Islet of Langerhans (tissue), 1 donor: ENCODE results near the gene STARD10.

ENCODE experiments used
- FAIRE-seq: peaks from one replicate; lab custom pipeline; 2011; peaks lifted over from hg19 to GRCh38; lab: Jason Lieb, UNC

Gene STARD10, protein sequence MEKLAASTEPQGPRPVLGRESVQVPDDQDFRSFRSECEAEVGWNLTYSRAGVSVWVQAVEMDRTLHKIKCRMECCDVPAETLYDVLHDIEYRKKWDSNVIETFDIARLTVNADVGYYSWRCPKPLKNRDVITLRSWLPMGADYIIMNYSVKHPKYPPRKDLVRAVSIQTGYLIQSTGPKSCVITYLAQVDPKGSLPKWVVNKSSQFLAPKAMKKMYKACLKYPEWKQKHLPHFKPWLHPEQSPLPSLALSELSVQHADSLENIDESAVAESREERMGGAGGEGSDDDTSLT

DNA sequence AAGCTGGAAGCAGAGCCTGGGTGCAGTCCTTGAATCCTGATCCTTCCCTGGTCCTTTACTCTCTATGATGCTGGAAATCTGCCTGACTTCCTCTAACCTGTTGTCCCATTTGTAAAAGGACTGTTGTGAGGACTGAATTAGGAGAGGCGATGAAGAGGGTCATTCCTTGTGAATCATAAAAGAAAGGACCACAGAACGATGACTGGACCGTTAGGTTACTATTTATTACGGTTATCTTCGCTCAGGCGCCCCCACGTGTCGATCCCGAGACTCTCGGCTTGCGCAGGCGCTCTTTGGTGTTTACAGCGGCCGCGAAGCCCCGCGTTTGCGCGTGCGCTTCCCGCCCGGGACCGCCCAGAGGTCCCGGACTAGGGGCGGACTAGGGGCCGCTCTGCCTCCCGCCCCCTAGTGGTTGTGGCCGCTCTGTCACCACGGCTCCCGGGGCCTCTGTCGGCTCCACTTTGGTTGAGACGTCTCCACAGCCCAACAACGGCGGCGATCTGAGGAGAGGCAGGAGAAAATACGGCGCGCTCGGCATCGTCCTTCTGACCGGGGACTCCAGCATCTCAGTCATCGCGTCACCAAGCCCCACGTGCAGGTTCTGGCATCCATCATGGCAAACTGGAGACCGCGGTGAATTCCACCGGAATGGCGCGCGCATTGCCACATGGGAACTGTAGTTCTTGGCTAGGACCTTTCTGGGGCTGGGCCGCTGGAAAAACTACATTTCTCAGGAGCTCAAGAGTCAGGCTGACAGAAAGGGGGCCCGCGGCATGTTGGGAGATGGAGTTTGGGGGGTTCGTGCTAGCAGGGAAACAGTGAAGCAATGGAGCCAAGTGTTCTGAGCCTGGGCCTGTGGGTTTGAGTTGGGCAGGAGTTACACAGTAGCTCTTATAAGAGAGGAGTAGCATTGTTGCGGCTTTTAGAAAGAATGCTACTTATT lies at the start of gene STARD10:
STARD10 (minus strand) TSS at position 623 of the 943 bp plus-strand sequence. CDS start 12,866 bp downstream, outside the sequence.
- peak; percentile 89 for FAIRE-seq

DNA sequence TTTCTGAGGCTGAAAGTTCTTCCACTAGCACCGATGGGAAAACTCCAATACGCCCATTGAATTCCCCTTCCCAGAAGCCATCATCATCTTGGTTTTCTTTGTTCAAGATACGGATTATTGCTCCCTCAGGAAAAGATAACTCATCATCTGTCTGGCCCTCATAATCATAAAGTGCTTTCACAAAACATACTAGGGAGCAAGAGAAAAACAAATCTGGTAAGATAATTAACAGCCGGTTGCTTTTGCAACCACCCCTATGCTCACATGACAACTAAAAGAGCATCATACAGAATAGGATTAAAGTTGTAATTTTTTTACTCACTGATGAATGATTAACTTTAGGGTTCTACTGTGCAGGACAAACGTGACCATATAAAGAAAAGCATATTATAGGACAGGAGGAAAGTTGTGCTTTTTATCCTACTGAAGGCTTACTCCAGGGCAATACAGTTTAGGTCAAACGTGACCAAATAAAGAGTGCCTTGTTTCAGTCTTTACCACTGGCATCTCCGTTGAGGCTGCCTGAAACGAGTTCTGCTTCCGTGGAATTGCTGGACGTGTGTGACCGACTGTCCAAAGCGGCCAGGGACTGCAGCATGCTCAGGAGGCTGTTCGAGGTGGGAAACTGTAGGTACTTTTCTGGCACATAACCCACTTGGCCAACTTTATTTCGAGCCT lies 48.9 kb upstream of the STARD10 start:
- FAIRE-seq = no peak

DNA sequence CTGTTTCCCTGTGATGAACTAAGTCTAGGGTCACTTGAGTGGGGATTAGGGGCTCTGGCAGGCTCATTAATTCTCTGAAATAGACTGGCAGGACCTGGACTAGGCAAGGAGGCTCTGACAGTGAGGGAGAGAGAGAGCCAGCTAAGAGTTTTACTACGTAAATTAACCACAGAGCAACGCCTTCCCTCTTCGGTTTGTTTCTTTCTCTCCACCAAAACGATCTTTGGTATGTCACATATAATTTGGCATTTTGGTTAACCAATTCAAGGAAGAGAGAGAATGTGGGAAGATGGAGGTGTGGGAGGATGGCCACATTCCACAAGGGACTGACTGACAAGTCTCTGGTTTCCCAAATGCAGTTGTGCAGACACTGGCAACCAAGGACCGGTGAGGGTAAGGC lies 48.3 kb upstream of the STARD10 start:
- FAIRE-seq = no peak

DNA sequence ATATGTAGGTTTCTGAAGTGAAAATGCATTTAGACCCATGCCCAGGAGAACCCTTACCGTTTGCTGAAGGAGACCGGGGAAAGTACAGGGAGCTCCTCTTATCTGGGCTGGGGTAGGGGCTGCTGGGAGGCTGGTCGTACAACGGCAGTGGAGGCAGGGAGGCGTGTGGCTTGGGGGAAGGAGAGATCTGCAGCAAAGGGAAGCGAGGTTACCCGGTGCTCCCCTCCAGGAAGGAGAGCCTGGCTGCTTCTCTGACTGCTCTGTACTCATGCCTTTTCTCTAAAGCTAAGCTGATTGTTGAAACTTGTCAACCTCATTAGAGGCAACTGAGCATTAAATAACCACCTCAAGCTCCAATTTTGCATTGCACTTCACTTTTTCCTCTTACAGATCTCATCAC lies 47.5 kb upstream of the STARD10 start:
- FAIRE-seq = no peak

DNA sequence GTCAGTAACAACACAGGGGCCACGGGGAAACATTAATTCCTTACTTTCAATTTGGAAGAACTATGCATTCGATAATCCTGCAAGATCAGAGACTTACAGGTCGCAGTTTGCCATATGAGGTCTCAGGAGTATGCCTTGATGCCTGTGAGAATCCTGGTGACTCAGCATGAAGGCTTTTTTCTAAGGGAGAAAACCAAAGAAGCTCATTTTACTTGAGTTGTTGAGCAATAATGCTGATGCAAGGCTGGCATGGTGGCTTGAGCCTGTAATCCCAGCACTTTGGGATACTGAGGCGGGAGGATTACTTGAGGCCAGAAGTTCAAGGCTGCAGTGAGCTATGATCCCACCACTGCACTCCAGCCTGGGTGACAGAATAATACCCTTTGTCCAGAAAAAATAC lies 46.9 kb upstream of the STARD10 start:
- FAIRE-seq = no peak

- no peak for FAIRE-seq
Measured at GRCh38 chr11:72838691-72839305, 45.0 kb upstream of the STARD10 start.

DNA sequence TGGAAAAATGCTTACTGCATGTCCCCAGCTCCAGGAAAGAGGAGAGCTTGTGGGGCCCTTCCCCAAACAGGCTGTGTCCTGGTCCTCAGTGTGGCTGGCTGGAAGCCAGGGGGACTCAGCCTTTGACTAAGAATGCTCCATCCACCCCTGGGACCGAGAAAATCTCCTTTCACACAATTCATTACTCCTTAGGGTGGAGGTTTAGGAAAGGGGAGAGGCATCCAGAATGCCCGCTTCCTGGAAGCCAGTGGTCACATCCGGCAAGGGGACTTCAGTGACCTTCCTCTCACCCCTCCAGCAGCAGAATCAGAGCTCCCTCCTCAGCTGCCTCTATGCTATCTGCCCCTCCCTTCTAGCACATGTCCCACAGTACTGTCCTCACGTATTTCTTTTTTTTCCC lies 42.3 kb upstream of the STARD10 start:
- no peak for FAIRE-seq

DNA sequence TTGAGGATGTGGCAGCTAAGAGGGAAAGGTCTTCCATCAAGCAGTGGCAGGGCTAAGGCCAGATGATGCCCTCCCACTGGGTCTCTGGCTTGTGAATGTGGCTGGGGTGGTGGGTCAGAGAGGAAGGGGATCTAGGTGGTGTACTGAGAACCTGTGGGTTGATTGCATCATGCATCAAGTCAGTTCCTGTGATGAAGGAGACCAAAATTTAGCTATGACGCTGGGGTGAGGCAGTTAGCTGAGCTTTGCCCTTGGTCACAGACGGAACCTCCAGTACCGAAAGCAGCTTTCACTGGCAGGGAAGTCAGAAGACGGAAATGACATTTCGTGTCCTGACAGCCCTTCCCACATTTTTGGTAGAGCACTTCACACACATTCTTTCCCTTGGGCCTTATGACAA lies 41.1 kb upstream of the STARD10 start:
- no peak for FAIRE-seq

- no peak for FAIRE-seq
Measured at GRCh38 chr11:72833811-72834493, 40.1 kb upstream of the STARD10 start.

DNA sequence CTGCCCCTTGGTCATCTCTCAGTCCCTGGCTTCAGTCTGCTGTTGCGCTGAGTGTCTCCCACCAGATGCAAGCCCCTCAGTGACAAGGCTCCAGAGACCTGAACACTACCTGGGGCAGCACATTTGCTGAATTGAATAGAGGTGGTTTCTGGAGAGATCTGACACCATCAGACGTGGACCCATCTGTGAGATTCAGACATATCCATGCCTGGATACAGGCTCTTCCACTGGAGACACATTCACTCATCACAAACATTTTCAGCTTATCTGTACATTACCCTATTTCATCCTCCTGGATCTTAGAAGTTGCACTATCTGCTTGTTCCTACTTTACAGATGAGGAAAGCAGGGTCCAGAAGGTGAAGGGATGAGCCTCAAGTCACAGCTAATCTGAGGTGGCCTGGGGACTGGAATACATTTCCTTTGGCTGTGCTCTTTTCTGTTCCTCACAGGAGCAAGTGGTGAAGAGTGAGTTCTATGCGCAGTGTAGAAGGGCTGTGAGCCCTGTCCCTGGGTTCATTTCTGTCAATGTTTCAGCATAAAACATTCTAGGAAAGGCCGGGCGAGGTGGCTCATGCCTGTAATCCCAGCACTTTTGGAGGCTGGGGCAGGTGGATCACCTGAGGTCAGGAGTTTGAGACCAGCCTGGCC lies 39.4 kb upstream of the STARD10 start:
- FAIRE-seq = no peak

DNA sequence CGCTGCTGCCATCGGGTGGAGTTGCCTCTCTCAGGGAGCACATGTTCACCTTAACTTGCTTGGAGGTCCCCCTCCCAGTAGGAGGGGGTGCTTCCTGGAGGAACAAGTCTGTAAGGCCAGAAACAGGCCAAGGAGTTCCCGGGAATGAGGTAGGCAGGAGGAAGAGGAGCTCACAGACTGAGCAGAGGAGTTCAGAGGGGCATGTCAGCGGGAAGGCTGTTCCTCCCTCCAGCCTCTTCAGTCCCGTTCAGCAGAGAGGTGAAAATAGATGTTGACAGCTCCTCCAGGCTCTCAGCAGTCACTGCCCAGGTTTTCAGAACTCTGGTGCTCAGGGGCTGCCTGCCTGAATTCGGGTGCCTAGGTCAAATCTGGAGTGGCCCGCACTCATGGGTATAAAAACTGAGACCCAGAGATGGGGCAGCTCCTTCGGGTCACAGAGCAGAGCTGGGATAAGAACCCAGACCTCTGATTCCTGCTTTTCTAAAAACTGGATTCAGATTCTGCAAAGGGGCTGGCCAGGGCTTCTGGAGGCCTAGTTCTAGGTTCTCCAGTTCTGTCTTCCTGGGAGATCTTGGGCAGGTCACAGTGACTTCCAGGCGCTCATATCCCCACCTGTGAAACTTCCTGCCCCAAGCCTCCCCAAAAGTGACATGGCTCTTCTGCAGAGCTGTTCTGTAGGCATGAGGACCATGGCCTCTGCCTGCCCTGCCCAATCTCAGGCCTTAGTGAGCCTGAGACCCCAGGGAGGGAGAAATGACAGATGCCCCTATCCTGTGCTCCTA lies 38.6 kb upstream of the STARD10 start:
- FAIRE-seq = no peak

- FAIRE-seq = no peak
Measured at GRCh38 chr11:72831521-72832300, 37.9 kb upstream of the STARD10 start.

- FAIRE-seq = no peak
Measured at GRCh38 chr11:72829884-72830533, 36.2 kb upstream of the STARD10 start.

DNA sequence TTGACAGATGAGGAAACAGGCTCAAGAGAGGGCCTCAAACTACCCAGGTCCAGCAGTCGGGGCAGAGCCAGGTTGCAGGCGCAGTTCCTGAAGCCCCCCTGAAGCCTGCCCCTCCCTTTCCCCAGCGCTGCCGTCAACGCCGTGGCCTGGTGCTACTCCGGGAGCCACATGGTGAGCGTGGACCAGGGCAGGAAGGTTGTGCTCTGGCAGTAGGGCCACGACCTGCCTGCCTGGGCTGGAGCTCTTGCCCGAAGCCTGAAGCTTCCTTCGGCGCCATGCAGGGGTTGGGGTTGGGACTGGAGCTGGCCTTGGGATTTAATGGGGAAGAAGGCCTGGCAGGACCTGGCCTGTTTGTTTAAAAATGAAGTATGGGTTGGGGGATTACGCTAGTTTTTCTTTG lies 35.3 kb upstream of the STARD10 start:
- FAIRE-seq = no peak

DNA sequence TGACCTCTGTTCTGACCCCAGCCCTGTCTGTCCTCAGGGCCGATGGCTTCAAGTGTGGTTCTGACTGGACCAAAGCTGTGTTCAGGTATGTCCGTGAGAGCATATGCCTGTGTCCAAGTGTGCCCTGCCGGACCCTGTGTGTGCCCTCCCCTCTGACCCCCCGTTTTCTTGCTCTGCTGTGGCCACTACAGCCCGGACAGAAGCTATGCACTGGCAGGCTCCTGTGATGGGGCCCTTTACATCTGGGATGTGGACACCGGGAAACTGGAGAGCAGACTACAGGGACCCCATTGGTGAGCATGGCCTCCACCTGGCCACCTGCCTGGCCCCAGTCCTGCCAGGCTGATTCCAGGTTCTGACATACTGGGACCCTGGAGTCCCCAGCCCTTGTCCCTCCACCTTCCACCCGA lies 34.9 kb upstream of the STARD10 start:
- FAIRE-seq = no peak

DNA sequence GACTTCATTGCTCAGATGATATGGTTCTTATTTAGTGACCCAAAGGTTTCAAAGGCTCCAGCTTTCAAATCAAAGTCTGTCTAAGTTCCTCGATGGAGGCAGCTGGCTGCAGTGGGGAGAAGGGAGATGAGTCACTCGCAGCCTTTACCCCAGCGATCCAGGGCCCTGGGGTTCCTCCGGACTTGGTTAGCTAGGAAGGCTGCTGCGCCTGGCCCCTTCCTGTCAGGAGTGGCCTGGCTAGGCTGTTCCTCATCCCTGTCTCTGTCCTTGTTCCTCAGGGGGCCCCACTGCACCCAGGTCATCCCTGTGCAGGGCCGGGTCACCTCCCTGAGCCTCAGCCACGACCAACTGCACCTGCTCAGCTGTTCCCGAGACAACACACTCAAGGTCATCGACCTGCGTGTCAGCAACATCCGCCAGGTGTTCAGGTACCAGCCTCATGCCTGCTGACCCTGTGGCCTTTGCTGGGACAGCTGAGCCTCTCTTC lies 34.3 kb upstream of the STARD10 start:
- no peak for FAIRE-seq

GRCh38 chr11:72827656-72828055 lies 33.8 kb upstream of the STARD10 start:
- FAIRE-seq = peak; percentile 17

DNA sequence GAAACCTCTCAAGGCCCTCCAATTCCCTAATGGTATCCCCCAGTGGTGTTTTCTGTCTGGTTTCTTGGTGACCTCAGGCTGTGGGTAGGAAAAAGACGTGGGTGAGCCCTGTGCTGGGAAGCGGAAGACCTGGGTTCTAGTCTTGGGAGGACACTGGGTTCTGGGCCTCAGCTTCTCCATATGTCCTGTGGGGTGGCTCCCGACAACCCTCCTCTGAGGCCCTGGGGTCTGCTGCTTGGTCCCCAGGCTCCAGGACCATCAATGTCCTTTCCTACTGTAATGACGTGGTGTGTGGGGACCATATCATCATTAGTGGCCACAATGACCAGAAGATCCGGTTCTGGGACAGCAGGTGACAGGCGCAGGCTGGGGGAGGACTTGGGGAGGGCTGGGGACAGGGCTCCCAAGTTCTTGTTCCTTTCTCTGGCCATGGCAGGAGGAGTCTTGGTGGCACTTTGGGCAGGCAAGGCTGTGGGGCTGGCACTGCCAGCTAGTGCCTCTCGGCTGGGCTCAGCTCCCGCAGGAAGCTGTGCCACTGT lies 33.2 kb upstream of the STARD10 start:
- no peak for FAIRE-seq
